ENCODE data around the gene MTMR12.

MTMR12 gene

GRCh38 chr5:32206053-32206452, 106.7 kb downstream of the MTMR12 start:
- ATAC-seq (replicated peaks; ENCODE audit: extremely low read depth, poor library complexity, severe bottlenecking): no peak
- no peak overlapping the region for H3K27ac Mint-ChIP-seq (ENCODE audit: low read depth)

GRCh38 chr5:32202394-32202793, 110.3 kb downstream of the MTMR12 start:
- Mint-ChIP-seq H3K4me3 (no peak overlapping the region), H3K27ac (ENCODE audit: low read depth) (no peak overlapping the region), H3K36me3 (ENCODE audit: insufficient read depth) (peaks cover 1% of the 10 kb centered on the region), H3K27me3 (peaks cover 55% of the 10 kb centered on the region), H3K4me1 (no peaks in the 10 kb centered on the region), H3K9me3 (no peaks in the 10 kb centered on the region)
- DNase-seq (ENCODE audit: low spot score in 2 of 2) (no peak), ATAC-seq (replicated peaks; ENCODE audit: extremely low read depth, poor library complexity, severe bottlenecking) (no peak)

More at GRCh38 chr5:32206053-32206452, 106.7 kb downstream of the MTMR12 start:
- peaks cover 1% of the 10 kb centered on the region for H3K36me3 Mint-ChIP-seq (ENCODE audit: insufficient read depth)
- H3K4me1 Mint-ChIP-seq: no peaks in the 10 kb centered on the region
- DNase-seq (ENCODE audit: low spot score in 2 of 2): no peak
- no peaks in the 10 kb centered on the region for H3K9me3 Mint-ChIP-seq
- H3K4me3 Mint-ChIP-seq: no peak overlapping the region
- peaks cover 31% of the 10 kb centered on the region for H3K27me3 Mint-ChIP-seq

GRCh38 chr5:32201122-32201753, 111.5 kb downstream of the MTMR12 start:
- H3K36me3 Mint-ChIP-seq (ENCODE audit: insufficient read depth): peaks cover 1% of the 10 kb centered on the region
- no peak for DNase-seq (ENCODE audit: low spot score in 2 of 2)
- H3K4me3 Mint-ChIP-seq: no peak overlapping the region
- ATAC-seq (replicated peaks; ENCODE audit: extremely low read depth, poor library complexity, severe bottlenecking): no peak
- no peaks in the 10 kb centered on the region for H3K9me3 Mint-ChIP-seq
- H3K4me1 Mint-ChIP-seq: no peaks in the 10 kb centered on the region
- H3K27me3 Mint-ChIP-seq: peaks cover 62% of the 10 kb centered on the region
- no peak overlapping the region for H3K27ac Mint-ChIP-seq (ENCODE audit: low read depth)

DNA sequence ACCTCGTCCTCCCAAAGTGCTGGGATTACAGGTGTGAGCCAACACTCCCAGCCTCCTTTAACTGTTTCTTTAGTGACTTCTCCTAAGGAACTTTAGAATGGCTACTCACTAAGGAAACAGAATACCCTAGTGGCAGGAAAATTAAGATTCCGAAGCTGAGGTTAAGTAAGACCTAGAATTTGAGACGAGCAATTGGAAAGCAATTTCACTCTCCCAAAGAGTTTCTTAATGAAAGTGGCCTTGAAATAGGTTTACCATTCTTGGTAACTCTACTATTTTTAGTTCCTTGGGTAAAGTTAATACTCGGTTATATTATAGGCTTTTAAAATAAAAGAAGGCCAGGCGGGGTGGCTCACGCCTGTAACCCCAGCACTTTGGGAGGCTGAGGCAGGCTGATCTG, 115.7 kb downstream of the MTMR12 start:
- H3K9me3 Mint-ChIP-seq: no peaks in the 10 kb centered on the region
- H3K27me3 Mint-ChIP-seq: peaks cover 72% of the 10 kb centered on the region
- DNase-seq (ENCODE audit: low spot score in 2 of 2) (no peak), ATAC-seq (replicated peaks; ENCODE audit: extremely low read depth, poor library complexity, severe bottlenecking) (no peak)
- no peak overlapping the region for H3K27ac Mint-ChIP-seq (ENCODE audit: low read depth)
- no peak overlapping the region for H3K4me3 Mint-ChIP-seq
- no peaks in the 10 kb centered on the region for H3K4me1 Mint-ChIP-seq
- peaks cover 4% of the 10 kb centered on the region for H3K36me3 Mint-ChIP-seq (ENCODE audit: insufficient read depth)

DNA sequence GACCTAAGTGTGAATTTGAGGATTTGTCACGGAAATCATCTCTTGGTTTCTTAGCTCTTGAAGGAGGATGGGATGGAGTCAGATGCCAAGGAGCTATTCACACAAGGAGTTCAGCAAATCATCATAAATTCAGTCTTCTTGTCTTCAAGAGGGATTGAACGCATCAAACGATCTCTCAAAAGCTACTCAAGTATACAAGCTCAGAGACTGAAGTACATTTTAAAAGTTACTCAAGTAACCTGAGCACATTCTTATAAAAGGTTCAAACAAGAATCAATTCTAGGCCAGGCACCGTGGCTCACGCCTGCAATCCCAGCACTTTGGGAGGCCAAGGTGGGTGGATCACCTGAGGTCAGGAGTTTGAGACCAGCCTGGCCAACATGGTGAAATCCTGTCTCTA, 117.5 kb downstream of the MTMR12 start:
- Mint-ChIP-seq H3K4me3 (no peak overlapping the region), H3K27me3 (peaks cover 55% of the 10 kb centered on the region), H3K4me1 (no peaks in the 10 kb centered on the region), H3K27ac (ENCODE audit: low read depth) (no peak overlapping the region), H3K9me3 (no peaks in the 10 kb centered on the region), H3K36me3 (ENCODE audit: insufficient read depth) (peaks cover 3% of the 10 kb centered on the region)
- DNase-seq (ENCODE audit: low spot score in 2 of 2) (no peak), ATAC-seq (replicated peaks; ENCODE audit: extremely low read depth, poor library complexity, severe bottlenecking) (no peak)

GRCh38 chr5:32193591-32193990, 119.1 kb downstream of the MTMR12 start:
- peaks cover 41% of the 10 kb centered on the region for H3K27me3 Mint-ChIP-seq
- DNase-seq (ENCODE audit: low spot score in 2 of 2): no peak
- H3K36me3 Mint-ChIP-seq (ENCODE audit: insufficient read depth): peaks cover 3% of the 10 kb centered on the region
- no peak for ATAC-seq (replicated peaks; ENCODE audit: extremely low read depth, poor library complexity, severe bottlenecking)
- no peak overlapping the region for H3K4me3 Mint-ChIP-seq
- no peak overlapping the region for H3K27ac Mint-ChIP-seq (ENCODE audit: low read depth)
- no peaks in the 10 kb centered on the region for H3K9me3 Mint-ChIP-seq
- no peaks in the 10 kb centered on the region for H3K4me1 Mint-ChIP-seq

DNA sequence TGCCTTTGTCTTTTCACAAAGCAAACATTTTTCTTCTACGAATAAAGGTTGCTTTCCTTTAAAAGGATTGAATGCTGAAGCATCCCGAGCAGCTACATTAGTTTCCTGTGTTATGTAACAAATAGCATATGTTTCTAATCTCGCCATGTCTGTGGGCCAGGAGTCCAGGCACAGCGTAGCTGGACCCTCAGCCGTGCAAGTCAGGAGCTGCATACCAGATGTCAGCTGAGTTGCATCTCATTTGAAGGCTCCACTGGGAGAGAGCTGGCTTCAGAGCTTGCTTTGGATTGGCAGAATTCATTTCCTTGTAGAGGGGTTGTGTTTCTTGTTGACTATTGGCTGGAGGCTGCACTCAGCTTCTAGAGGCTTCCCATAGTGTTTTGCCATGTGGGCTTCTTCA, 122.6 kb downstream of the MTMR12 start:
- DNase-seq (ENCODE audit: low spot score in 2 of 2): no peak
- H3K27me3 Mint-ChIP-seq: peaks cover 21% of the 10 kb centered on the region
- H3K27ac Mint-ChIP-seq (ENCODE audit: low read depth): no peak overlapping the region
- H3K4me3 Mint-ChIP-seq: no peak overlapping the region
- no peaks in the 10 kb centered on the region for H3K9me3 Mint-ChIP-seq
- no peak for ATAC-seq (replicated peaks; ENCODE audit: extremely low read depth, poor library complexity, severe bottlenecking)
- peaks cover 3% of the 10 kb centered on the region for H3K36me3 Mint-ChIP-seq (ENCODE audit: insufficient read depth)
- H3K4me1 Mint-ChIP-seq: no peaks in the 10 kb centered on the region

- H3K9me3 Mint-ChIP-seq: no peaks in the 10 kb centered on the region
Observed at GRCh38 chr5:32187675-32188074, 125.1 kb downstream of the MTMR12 start.

GRCh38 chr5:32182463-32183063, 130.2 kb downstream of the MTMR12 start:
- no peak for ATAC-seq (replicated peaks; ENCODE audit: extremely low read depth, poor library complexity, severe bottlenecking)
- Mint-ChIP-seq H3K36me3 (ENCODE audit: insufficient read depth) (peaks cover 4% of the 10 kb centered on the region), H3K9me3 (no peaks in the 10 kb centered on the region), H3K27ac (ENCODE audit: low read depth) (peak overlapping the region; percentile 71), H3K4me1 (peaks cover 6% of the 10 kb centered on the region), H3K4me3 (no peak overlapping the region), H3K27me3 (no peaks in the 10 kb centered on the region)
- no peak for DNase-seq (ENCODE audit: low spot score in 2 of 2)

More at GRCh38 chr5:32187675-32188074, 125.1 kb downstream of the MTMR12 start:
- H3K27ac Mint-ChIP-seq (ENCODE audit: low read depth): no peak overlapping the region
- H3K4me3 Mint-ChIP-seq: no peak overlapping the region
- DNase-seq (ENCODE audit: low spot score in 2 of 2) (no peak), ATAC-seq (replicated peaks; ENCODE audit: extremely low read depth, poor library complexity, severe bottlenecking) (no peak)
- H3K36me3 Mint-ChIP-seq (ENCODE audit: insufficient read depth): peaks cover 4% of the 10 kb centered on the region
- H3K27me3 Mint-ChIP-seq: no peaks in the 10 kb centered on the region
- H3K4me1 Mint-ChIP-seq: peaks cover 4% of the 10 kb centered on the region
